TTC549 (cell line): ENCODE data around the gene SLITRK1.

Source experiments
- FAIRE-seq: peaks from 2 replicates; lab custom pipeline; 2012; peaks lifted over from hg19 to GRCh38; lab: Jason Lieb, UNC

The SLITRK1 gene, protein sequence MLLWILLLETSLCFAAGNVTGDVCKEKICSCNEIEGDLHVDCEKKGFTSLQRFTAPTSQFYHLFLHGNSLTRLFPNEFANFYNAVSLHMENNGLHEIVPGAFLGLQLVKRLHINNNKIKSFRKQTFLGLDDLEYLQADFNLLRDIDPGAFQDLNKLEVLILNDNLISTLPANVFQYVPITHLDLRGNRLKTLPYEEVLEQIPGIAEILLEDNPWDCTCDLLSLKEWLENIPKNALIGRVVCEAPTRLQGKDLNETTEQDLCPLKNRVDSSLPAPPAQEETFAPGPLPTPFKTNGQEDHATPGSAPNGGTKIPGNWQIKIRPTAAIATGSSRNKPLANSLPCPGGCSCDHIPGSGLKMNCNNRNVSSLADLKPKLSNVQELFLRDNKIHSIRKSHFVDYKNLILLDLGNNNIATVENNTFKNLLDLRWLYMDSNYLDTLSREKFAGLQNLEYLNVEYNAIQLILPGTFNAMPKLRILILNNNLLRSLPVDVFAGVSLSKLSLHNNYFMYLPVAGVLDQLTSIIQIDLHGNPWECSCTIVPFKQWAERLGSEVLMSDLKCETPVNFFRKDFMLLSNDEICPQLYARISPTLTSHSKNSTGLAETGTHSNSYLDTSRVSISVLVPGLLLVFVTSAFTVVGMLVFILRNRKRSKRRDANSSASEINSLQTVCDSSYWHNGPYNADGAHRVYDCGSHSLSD

DNA sequence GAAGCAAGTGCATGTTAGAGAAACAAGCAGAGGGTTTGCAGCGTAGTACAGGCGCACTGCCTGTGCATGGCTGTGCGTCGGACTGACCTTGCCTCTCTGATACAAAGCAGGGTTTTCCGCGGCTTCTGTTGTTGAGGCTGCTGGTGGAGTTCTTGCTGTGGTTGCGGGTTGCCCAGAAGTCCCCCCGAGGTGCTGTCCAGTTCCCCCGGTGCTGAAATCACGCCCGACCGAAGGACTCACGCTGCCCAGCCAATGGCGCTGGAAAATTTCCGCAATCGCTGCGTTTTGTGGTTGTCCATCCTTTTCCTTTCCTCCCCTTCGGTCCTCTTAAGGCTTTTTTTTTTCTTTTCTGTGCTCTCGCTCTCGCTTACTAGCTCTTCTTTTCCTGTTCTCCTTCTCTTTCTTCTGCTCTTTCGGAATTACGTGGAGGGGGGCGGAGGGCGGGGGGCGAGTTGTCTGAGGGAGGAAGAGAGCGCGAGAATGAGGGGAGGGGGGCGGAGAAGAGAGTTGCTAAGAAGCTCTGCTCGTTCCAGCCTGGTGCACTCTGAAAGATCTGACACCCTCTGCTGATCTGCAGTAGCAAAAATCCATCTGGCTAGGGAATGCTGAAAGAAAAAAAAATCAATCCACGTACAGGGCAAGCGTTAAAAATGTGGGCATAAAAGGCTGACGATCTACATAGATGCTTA is at the start of gene SLITRK1:
Gene SLITRK1, minus strand, starts transcription at position 558 of the 689 bp plus-strand sequence. CDS start 967 bp downstream, outside the sequence.
- no peak for FAIRE-seq

DNA sequence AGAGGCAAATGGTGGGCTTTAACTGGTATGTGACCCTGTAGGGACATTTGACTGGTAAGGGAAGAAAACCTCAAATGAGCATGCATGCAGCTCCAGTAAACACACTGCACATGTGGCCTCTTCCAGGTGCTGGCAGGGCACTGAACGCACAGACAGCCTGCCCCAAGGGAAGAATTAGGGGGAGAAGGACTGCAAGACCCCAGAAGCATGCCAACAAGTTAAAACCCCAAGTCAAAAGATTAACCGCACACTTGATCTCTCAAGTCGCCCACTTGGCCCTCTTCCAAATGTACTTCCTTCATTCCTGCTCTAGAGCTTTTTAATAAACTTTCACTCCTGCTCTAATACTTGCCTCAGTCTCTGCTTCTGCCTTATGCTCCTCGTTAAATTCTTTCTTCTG is 46.9 kb upstream of the SLITRK1 start:
- FAIRE-seq: no peak

DNA sequence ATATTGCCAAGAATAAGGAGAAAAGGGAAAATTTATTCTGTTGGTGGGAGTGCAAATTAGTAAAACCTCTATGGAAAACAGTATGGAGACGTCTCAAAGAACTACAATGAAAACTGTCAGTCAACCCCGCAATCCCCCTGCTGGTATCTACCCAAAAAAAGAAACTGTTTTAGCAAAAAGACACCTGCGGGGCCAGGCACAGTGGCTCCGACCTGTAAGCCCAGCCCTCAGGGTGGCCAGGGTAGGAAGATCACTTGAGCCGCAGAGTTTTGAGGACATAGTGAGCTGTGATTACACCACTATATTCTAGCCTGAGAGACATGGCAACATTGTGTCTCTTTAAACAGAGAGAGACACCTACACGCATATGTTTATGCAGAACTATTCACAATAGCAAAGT is 37.5 kb upstream of the SLITRK1 start:
- FAIRE-seq: no peak

DNA sequence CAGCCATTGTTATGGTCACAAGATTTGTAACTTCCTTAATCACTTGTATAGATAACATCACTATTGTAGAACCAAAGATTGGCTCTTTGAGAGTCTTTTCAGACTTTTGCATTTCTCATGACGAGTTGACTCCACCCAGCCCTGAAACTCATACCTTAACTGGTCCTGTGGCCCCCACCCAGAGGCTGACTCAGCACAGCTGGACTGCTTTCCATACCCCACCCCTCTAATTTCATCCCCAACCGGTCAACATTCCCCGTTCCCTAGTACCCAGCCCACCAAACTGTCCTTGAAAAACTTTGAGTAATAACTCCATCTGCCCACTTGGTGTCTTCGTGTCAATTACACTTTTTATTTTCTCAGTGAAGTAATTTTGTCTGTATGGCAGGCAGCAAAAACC is 32.1 kb upstream of the SLITRK1 start:
- FAIRE-seq: no peak

DNA sequence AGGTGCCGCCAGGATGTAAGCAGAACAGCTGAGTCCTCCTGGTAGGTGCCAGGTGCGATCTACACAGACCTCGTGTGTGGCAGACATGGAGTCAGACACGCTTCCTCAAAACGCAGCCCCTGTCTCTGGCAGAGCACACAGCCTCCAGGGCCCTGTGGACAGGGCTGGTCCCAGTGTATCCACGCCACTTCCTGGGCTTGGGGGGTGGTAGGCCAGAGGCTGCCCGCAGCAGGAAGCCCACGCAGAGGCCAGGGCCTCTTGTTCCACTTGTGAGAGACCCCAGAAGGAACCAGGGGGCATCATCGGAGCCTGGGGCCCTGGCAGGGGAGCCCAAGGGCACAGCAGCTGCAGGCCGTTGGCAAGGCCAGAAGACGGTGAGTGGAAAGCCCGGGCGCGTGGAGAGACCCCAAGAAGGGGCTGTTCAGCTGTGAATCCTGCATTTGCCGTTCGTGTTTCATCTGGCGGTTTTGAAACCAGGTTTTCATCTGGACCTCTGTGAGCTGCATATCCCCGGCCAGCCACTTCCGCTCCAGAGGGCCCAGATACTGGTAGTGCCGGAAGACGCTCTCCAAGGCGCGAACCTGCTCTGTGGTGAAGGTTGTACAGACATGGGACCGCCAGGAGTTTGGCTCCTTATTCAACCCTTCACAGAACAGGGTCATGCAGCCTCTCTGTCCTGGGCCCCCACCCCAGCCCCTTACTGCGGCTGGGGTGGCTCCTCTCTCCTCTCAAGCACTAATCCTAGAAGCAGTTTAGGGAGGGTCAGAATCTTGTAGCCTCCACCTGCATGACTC is 25.1 kb upstream of the SLITRK1 start:
- no peak for FAIRE-seq

DNA sequence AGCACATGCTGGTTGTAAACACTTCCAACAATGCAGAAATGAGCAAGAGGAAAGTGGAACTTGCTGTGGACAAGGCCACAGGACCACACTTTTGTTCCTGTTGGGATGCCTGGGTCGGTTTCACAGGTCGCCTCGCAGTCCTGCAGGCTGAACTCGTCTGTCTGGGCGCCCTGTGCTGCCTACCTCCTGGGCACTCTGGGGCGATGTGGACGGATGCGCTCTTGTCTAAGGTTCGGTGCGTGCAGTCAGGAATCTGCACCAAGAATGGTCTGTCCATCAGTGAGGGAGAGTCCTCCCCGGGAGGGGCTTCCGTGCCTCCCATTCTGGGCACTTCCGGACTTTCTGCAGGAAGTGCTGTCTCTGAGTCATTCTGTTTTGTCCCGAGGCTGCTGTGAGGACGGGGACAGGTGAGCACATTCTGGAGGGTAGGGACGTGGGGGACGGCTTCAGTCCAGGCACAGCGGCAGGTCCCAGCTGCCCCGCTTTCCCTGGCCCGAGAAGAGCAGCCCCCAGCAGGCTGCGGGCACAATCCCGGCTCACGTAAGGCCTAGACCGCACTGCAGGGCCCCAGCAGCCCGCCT is 24.1 kb upstream of the SLITRK1 start:
- no peak for FAIRE-seq

DNA sequence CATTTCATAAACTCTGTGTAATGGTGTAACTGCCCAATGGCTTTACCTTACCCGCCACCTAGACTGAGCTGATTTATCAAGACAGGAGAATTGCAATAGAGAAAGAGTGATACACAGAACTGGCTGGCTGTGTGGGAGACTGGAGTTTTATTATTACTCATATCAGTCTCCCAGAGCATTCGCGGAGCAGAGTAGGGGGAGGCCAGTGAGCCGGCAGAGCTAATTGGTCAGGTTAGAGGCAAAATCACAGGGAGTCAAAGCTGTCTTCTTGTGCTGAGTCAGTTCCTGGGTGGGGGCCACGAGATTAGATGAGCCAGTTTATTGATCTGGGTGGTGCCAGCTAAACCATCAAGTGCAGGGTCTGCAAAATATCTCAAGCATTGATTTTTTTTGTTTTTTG is 23.4 kb upstream of the SLITRK1 start:
- FAIRE-seq: no peak

DNA sequence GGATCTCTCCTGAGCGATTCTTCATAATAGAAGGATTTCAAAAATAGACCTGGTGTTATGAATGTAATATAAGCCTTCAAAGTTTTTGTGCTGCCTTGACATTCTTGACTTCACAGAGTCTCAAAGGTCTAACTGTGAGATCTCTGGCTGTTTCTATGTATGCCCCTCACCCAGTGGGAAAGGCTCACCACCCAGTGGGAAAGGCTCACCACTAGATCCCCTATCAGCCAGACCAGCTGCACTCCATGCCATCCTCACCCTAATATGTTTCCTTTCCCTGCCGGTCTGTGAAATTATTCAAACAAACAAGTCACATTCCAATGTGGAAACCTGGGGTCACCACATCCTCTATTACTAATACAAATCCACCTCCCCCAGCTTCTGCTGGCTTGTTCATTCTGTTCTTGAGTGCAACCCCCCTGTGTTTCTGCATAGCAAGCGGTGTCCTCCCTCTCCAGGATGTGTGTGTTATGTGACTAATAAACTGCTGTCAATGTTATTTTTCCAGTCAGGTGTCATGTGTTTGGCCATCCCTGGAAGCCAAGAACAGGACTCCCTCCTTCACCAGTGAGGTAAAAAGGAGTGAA is 13.8 kb upstream of the SLITRK1 start:
- no peak for FAIRE-seq

DNA sequence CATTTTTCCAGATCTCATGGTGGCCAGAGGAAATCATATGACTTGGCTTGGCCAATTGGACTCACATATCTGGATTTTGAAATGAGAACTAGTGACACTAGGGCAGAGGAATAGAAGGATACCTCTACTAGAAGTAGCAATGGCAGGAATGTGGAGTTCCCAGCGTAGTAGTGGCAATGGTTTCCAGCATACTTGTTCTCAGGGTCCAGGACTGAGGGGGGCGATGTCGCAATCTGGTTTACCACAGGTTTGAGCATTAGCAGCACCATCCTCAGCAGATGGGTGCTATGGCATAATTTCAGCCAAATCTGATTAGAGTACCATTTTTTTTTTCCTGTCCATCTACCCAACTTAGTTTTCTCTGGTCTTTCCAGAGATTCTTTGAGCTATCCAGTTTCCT is 8.1 kb upstream of the SLITRK1 start:
- no peak for FAIRE-seq

DNA sequence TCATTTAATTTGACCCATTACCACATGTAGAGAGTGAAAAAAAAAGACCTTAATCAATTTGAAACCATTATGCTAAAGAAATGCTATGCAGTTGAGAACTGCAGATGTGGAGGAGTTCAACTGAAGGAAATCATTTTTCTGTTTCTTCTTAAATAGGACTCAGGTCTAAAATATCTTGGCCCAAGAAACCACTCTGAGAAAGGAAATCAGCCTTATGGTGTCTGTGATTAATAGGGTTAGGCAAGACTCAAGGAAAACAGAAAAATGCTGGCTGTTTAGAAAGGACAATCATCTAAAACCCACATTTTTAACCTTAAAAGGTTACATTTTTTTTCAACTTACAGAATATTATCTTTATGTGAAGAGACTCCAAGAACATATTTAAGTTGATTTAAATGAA is 1.9 kb upstream of the SLITRK1 start:
- FAIRE-seq: no peak

DNA sequence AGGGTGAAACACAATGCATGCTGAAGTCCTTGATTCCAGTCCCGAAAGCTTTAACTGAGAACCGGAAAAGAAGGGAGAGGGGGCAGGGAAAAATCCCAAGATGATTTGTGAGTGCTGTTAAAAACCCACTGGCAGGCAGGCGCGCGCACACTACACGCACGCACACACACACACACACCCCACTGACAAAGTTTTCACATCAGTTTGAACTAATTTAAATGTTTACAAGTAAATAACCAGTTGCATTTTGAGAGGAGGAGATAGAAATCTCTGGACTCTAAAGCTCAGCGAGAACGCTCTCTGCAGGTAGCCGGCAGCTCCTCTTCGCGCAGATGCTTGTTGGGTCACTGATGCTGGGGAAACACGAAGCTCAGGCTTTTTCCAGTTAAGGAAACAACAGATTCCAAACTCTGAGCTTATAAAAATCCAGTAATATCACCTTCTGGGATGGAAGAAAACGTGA is 818 bp upstream of the SLITRK1 start:
- FAIRE-seq: no peak

DNA sequence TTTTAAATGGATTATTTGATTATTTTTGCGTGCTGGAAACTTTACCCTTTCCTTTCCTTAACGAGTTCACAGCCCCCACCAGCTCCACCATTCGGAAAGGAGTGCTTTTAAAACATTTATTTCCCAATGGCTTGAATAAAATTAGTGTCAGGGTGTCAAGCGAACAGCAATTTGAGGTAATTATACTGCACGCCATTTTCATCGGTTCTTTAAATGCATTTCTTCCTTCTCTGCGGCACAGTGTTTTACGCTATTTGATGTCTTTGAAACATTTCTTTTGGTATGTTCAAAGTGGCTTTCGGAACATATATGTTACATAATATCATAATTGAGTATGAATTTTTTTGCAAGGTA is 309 bp upstream of the SLITRK1 start:
- no peak for FAIRE-seq

DNA sequence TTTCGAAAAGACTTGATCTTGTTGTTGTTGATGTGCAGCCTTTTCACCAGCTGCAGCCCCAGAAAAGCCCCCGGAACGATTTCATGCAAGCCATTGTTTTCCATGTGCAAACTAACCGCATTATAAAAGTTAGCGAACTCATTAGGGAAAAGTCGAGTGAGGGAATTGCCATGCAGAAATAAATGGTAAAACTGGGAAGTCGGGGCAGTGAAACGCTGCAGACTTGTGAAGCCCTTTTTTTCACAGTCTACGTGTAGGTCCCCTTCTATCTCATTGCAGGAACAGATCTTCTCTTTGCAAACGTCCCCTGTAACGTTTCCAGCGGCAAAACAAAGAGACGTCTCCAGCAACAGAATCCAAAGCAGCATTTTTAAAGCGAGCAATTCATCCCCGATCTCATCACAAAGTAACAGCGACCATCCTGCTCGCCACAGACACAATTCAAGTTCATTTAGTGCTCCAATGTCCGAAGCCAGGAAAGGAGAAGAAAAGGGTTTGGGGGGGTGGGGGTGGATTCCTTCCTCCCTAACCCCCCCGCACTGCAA is 1.1 kb downstream of the SLITRK1 start:
- FAIRE-seq: no peak

DNA sequence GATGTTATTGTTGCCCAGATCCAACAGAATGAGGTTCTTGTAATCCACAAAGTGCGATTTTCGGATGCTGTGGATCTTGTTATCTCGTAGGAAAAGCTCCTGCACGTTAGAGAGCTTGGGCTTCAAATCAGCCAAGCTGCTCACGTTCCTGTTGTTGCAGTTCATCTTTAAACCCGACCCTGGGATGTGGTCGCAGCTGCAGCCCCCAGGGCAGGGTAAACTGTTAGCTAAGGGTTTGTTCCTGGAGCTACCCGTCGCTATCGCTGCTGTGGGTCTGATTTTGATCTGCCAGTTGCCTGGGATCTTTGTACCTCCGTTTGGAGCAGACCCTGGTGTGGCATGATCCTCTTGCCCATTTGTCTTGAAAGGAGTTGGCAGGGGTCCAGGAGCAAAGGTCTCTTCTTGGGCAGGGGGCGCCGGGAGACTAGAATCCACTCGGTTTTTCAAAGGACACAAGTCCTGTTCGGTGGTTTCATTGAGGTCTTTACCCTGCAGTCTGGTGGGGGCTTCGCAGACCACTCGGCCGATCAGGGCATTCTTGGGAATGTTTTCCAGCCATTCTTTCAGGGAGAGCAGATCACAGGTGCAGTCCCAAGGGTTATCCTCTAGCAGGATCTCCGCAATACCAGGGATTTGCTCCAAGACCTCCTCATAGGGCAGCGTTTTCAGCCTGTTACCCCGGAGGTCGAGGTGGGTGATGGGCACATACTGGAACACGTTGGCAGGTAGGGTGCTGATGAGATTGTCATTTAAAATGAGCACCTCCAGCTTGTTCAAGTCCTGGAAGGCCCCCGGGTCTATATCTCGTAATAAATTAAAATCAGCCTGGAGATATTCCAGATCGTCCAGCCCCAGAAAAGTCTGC is 1.8 kb downstream of the SLITRK1 start:
- no peak for FAIRE-seq

DNA sequence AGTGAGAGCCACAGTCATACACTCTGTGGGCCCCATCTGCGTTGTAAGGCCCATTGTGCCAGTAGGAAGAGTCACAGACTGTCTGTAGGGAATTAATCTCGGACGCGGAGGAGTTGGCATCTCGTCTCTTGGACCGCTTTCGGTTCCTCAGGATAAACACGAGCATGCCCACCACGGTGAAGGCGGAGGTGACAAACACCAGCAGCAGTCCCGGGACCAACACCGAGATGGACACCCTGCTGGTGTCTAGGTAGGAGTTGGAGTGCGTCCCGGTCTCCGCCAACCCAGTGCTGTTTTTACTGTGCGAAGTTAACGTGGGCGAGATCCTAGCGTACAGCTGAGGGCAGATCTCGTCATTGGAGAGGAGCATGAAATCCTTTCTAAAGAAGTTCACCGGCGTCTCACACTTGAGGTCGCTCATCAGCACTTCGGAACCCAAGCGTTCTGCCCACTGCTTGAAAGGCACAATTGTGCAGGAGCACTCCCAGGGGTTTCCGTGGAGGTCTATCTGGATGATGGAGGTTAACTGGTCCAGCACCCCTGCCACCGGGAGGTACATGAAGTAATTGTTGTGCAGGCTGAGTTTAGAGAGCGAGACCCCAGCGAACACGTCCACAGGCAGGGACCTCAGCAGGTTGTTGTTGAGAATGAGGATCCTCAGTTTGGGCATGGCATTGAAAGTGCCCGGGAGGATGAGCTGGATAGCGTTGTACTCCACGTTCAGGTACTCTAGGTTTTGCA is 2.7 kb downstream of the SLITRK1 start:
- no peak for FAIRE-seq

DNA sequence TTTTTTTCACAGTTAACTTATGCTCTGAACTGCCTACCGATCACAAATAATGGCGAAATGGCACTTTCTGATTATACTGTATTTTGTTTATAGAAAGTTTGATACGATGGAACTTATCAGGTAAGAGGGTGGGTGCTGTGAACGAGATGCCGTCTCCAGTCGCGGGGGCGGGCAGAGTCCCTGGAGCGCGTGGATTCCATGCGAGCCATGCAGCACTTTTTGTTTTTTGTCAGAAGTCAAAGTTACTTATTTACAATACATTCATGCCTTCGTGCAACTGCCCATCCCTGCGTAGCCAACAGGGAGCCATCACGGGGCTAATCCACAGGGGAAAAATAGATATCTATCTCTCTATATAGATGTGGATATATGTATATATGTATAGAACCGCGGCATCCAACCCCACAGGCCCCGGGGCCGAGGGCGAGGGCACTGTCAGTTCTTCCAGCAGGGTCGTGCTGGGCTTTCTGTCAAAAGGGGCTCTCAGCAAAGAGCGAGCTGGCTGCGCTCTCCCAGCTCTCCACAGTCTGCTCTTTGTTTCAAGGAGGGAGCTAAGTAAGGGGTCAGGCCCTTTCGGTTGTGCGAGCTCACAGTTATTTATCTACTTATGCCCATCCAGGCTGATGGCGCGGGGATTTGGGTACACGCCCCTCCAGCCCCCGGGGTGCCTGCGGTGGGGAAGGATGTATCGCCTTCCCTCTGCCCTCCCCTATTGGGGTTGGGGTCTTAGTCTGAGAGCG is 3.4 kb downstream of the SLITRK1 start:
- no peak for FAIRE-seq

DNA sequence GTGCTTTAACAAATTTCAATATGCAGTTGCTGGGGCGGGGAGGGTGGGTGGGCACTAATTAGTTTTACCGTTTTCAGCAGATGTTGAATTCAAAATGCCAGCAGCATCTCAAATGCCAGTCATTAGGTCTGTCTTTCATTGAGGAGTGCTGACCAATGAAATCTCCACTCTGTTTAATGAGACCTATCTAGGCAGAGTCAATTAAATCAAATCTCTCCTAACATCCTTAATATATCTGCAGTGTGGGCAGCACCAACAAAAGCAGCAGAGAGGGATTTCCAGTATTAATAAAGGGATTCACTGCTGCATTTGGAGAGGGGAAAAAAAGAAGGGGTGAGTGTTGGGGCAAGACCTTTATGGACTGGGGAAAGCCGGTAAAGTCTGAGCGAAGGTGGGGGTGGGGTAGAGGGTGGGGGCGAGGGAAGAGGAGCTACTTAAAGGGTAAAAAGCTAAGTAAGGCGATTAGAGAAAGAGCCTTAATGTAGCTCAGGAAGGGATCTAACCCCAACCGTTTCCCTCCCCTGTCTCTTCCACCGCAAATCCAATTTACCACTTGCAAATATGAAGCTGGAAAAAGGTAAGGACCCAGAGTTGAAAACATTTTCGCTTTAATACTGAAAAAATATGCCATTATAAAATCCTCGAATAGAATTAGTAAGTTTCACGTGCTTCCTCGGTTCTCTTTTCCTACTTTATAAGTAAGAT is 4.5 kb downstream of the SLITRK1 start:
- no peak for FAIRE-seq

DNA sequence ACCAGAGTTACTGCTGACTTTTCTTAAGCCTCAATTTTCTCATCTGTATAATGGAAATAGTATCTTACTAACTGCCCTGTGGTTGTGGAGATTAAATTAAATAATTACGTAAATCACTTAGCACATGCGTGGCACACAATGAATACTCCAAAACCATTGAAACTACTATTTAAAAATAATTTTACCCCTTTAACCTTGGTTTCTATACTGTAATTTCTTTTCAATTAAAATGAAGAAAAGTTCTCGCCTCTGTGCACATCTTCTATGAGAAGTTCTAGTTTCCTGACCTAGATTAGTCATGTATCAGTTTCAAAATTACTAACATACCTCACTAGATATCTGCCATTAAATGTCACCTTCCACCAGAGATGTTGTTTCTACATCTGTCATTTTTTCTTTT is 5.7 kb downstream of the SLITRK1 start:
- FAIRE-seq: no peak
